ENCODE measurements around the gene ETF1.

ETF1 gene

DNA sequence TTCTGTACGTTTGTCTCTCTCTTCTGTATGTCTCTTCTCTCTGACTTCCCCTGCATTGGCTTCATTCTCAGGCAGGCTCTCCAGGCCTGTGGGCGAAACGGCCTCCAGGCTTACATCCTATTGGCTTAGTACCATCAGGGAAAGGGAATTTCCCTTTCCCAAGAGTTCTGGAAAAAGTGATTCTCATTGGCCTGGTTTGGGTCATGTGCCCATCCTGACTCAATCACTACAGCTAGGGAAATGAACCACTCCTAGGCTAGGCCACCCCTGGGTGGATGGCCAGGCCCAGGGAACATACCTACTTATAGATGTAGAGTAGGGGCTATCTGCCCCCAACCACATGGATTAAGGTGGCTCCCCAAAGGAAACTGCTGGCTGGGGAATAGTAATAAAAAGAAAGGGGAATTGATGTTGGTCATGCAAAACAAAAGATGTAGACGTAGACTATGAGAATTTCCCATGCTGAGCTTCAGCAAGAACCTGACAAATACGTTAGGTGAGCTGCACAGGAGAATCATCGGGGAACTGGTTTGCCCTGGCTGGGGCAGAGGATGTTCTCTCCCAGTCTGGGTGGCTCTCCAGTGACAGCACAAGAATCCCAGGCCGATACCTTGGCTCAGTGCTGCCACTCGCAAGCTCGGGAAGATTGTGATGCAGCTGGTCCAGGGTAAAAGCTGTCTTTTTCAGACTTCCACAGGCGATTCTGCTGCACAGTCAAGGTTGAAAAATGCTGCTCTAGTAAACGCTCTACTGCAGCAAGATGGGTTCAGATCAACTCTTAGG lies 81.5 kb downstream of the ETF1 start:
- no peaks in the 10 kb centered on the region for H3K79me2 ChIP-seq (ENCODE audit: insufficient read depth, low read depth)
- TF ChIP-seq, protein P1, sequence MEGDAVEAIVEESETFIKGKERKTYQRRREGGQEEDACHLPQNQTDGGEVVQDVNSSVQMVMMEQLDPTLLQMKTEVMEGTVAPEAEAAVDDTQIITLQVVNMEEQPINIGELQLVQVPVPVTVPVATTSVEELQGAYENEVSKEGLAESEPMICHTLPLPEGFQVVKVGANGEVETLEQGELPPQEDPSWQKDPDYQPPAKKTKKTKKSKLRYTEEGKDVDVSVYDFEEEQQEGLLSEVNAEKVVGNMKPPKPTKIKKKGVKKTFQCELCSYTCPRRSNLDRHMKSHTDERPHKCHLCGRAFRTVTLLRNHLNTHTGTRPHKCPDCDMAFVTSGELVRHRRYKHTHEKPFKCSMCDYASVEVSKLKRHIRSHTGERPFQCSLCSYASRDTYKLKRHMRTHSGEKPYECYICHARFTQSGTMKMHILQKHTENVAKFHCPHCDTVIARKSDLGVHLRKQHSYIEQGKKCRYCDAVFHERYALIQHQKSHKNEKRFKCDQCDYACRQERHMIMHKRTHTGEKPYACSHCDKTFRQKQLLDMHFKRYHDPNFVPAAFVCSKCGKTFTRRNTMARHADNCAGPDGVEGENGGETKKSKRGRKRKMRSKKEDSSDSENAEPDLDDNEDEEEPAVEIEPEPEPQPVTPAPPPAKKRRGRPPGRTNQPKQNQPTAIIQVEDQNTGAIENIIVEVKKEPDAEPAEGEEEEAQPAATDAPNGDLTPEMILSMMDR (conservative IDR thresholded peaks at IDR 0.05; ENCODE audit: low read depth, low read length) = no peak
- no peak overlapping the region for H3K27ac ChIP-seq
- H3K4me1 ChIP-seq (ENCODE audit: low read depth, poor library complexity, severe bottlenecking) = peaks cover 6% of the 10 kb centered on the region
- no peaks in the 10 kb centered on the region for H3K36me3 ChIP-seq (ENCODE audit: insufficient read depth)
- H3K27me3 ChIP-seq (ENCODE audit: insufficient read depth, low read depth) = no peaks in the 10 kb centered on the region; the same call in 1 of the 2 replicates
- no peak overlapping the region for H3K4me3 ChIP-seq (IDR thresholded peaks at IDR 0.05; ENCODE audit: insufficient read depth, low read depth, low read length)
- H3K4me2 ChIP-seq = no peak overlapping the region
- no peaks in the 10 kb centered on the region for H4K20me1 ChIP-seq (ENCODE audit: insufficient read depth)
- no peak overlapping the region for H2AFZ ChIP-seq (ENCODE audit: low read depth)
- H3K9ac ChIP-seq = no peak overlapping the region

GRCh38 chr5:138460032-138460693 lies 82.9 kb downstream of the ETF1 start:
- no peak overlapping the region for H3K4me2 ChIP-seq
- no peak overlapping the region for H3K9ac ChIP-seq
- no peaks in the 10 kb centered on the region; the same call in 1 of the 2 replicates for H3K27me3 ChIP-seq (ENCODE audit: insufficient read depth, low read depth)
- peaks cover 6% of the 10 kb centered on the region for H3K4me1 ChIP-seq (ENCODE audit: low read depth, poor library complexity, severe bottlenecking)
- no peak overlapping the region for H2AFZ ChIP-seq (ENCODE audit: low read depth)
- no peaks in the 10 kb centered on the region for H4K20me1 ChIP-seq (ENCODE audit: insufficient read depth)
- TF ChIP-seq, protein P1 (conservative IDR thresholded peaks at IDR 0.05; ENCODE audit: low read depth, low read length) = no peak
- H3K4me3 ChIP-seq (IDR thresholded peaks at IDR 0.05; ENCODE audit: insufficient read depth, low read depth, low read length) = no peak overlapping the region
- no peaks in the 10 kb centered on the region for H3K36me3 ChIP-seq (ENCODE audit: insufficient read depth)
- H3K79me2 ChIP-seq (ENCODE audit: insufficient read depth, low read depth) = no peaks in the 10 kb centered on the region
- H3K27ac ChIP-seq = no peak overlapping the region

DNA sequence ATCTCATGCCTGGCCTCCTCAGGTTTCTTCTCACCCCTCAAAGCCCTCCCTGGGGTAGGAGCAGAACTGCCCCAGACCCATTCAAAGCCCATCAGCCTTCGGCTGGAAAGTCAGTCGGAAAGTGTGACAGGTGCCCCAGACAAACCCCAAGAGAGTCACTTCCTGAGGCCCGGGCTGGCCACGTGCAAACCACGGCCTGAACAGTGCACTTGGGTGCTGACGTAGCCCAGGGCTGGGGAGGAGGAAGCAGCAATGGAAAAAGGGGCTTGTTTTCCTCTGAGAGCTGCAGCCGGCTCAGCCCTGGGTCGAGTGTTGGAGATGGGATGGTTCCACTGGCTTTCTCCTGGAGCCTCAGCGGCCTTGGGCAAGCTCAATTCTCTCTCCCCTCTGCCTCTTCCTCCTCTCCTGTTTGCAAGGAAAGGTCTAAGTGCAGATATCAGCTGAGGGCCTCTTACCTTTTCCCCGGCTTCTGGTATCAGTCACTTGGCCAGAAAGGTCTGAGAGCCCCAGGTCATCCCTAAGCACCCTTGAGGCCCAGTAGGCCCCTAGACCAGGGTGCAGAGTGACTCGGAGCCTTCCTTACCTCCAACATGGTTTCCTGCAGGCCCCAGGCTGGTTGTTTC lies 83.6 kb downstream of the ETF1 start:
- H3K79me2 ChIP-seq (ENCODE audit: insufficient read depth, low read depth) = no peaks in the 10 kb centered on the region
- peaks cover 6% of the 10 kb centered on the region for H3K4me1 ChIP-seq (ENCODE audit: low read depth, poor library complexity, severe bottlenecking)
- H4K20me1 ChIP-seq (ENCODE audit: insufficient read depth) = no peaks in the 10 kb centered on the region
- H3K4me2 ChIP-seq = no peak overlapping the region
- no peak overlapping the region for H2AFZ ChIP-seq (ENCODE audit: low read depth)
- H3K27ac ChIP-seq = no peak overlapping the region
- H3K9ac ChIP-seq = no peak overlapping the region
- H3K27me3 ChIP-seq (ENCODE audit: insufficient read depth, low read depth) = no peaks in the 10 kb centered on the region; the same call in 1 of the 2 replicates
- no peaks in the 10 kb centered on the region for H3K36me3 ChIP-seq (ENCODE audit: insufficient read depth)
- TF ChIP-seq, protein P1 (conservative IDR thresholded peaks at IDR 0.05; ENCODE audit: low read depth, low read length) = no peak
- no peak overlapping the region for H3K4me3 ChIP-seq (IDR thresholded peaks at IDR 0.05; ENCODE audit: insufficient read depth, low read depth, low read length)

GRCh38 chr5:138458856-138459255 lies 84.2 kb downstream of the ETF1 start:
- Histone ChIP-seq H3K27me3 (ENCODE audit: insufficient read depth, low read depth) (no peaks in the 10 kb centered on the region; the same call in 1 of the 2 replicates), H3K9ac (no peak overlapping the region), H3K79me2 (ENCODE audit: insufficient read depth, low read depth) (no peaks in the 10 kb centered on the region), H3K4me2 (no peak overlapping the region), H2AFZ (ENCODE audit: low read depth) (no peak overlapping the region), H3K36me3 (ENCODE audit: insufficient read depth) (no peaks in the 10 kb centered on the region), H3K4me1 (ENCODE audit: low read depth, poor library complexity, severe bottlenecking) (peaks cover 6% of the 10 kb centered on the region), H3K27ac (no peak overlapping the region), H3K4me3 (IDR thresholded peaks at IDR 0.05; ENCODE audit: insufficient read depth, low read depth, low read length) (no peak overlapping the region), H4K20me1 (ENCODE audit: insufficient read depth) (no peaks in the 10 kb centered on the region)
- TF ChIP-seq, protein P1 (conservative IDR thresholded peaks at IDR 0.05; ENCODE audit: low read depth, low read length) = no peak
